Kidney (tissue), 14 donors: ENCODE results near the gene DDT. TPM values are rescaled to one million over a fixed set of nuclear protein-coding genes. Genes with fewer than 3 reads are reported as not detected.
"Not testable (repeated sequence)": the region's sequence is repeated elsewhere in the genome, so short reads cannot be mapped to it uniquely, and the experiment has no call there.

Source experiments
- DNase-seq, 5 donors: peaks; one replicate each; pipeline ENCODE4 v3.0.0-alpha.2; 2013 to 2020
- FAIRE-seq: peaks from 2 replicates; lab custom pipeline; 2012; peaks lifted over from hg19 to GRCh38; lab: Jason Lieb, UNC
- H3K27ac ChIP-seq, 2 donors: one replicate each; pipeline ENCODE4 v1.7.0; 2013; ENCODE audit warnings: low read depth in 2 of 2, low read length in 2 of 2, inconsistent platforms in 1 of 2
- H3K27me3 ChIP-seq: one replicate; pipeline ENCODE4 v1.7.1; 2013; ENCODE audit warnings: low read length, inconsistent platforms; ENCODE audit not compliant: control insufficient read depth, insufficient read depth
- H3K36me3 ChIP-seq, 3 donors: one replicate each; pipeline versions ENCODE4 v1.7.0 to v1.7.1; 2013; ENCODE audit warnings: low read length in 3 of 3, control low read depth in 1 of 3, inconsistent platforms in 1 of 3; ENCODE audit not compliant: insufficient read depth in 3 of 3, control insufficient read depth in 2 of 3
- H3K4me1 ChIP-seq, 3 donors: one replicate each; pipeline versions ENCODE4 v1.7.0 to v1.7.1; 2013; ENCODE audit warnings: low read length in 3 of 3, inconsistent platforms in 1 of 3, low read depth in 1 of 3; ENCODE audit not compliant: control insufficient read depth in 2 of 3, insufficient read depth in 2 of 3
- H3K4me3 ChIP-seq, 3 donors: one replicate each; pipeline versions ENCODE4 v1.7.0 to v1.8.1; 2013; ENCODE audit warnings: low read length in 3 of 3, control low read depth in 1 of 3, inconsistent platforms in 1 of 3
- H3K9ac ChIP-seq, 3 donors: one replicate each; pipeline versions ENCODE4 v1.7.0 to v1.7.1; 2013; ENCODE audit warnings: low read length in 3 of 3, control low read depth in 1 of 3, inconsistent platforms in 1 of 3
- H3K9me3 ChIP-seq, 3 donors: one replicate each; pipeline versions ENCODE4 v1.7.0 to v1.7.1; 2013; ENCODE audit warnings: low read length in 3 of 3, control low read depth in 1 of 3, inconsistent platforms in 1 of 3; ENCODE audit not compliant: control insufficient read depth in 2 of 3, insufficient read depth in 1 of 3
- intact Hi-C: fragments of 100-400 bp; cut with DNase I; formaldehyde crosslinking; loops from one replicate; pipeline ENCODE4 v1.11.1; 2022
- polyA plus RNA-seq: library from polyadenylated mRNA; stranded (reverse); fragments of 350-450 nt; fragmentation: Illumina TruSeq; extraction: RNeasy Lipid Tissue Mini Kit (QIAGEN cat#74804); gene quantifications from one replicate; pipeline ENCODE4 v1.2.3, GENCODE V29; 2014; ENCODE audit warnings: low read depth, low replicate concordance; ENCODE audit not compliant: insufficient read depth
- total RNA-seq: library from RNA; stranded (reverse); fragmentation: NEBNext Ultra II Directional; extraction: Animal tissue kit (Norgen Biotek cat#: 25700); gene quantifications from one replicate; pipeline ENCODE4 v1.2.1, GENCODE V29; 2021
- TF ChIP-seq, protein P1 (sequence below): IDR thresholded peaks from 3 replicates; pipeline ENCODE4 v1.5.1; 2012; ENCODE audit warnings: mild to moderate bottlenecking, moderate library complexity, borderline replicate concordance; ENCODE audit not compliant: insufficient read depth; ENCODE audit errors: extremely low read depth
- donor health status: control.
- donor health status: control.
- donor health status: control.
- donor health status: control.
- donor health status: control.
- donor health status: DM: yes; HTN: yes; CAD: no.
- donor health status: Normal renal cell carcinoma (clear cell type).

Gene DDT
- total and polyA plus RNA-seq, 2 donors from 2014 or later = 97.4 to 448 TPM

DNA sequence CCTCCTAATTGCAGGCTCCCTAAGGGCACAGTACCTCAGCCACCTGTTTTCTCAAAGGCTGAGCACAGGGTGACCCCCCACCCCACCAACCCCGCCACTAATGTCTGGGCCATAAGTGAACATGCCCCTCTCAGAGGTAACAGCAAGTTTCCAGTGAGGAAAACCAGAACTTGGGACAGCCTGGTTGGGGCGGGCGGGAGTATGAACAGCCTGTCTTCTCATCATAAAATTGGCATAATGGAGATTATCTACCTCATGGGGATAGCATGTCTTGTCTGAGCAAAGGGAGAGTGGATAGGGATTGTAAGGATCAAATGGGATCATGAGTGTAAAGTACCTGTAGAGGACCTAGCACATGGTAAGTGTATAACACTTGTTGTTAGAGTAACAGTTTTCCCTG lies 2.3 kb downstream of the DDT start:
- intact Hi-C loops, H3K9ac ChIP-seq, H3K4me3 ChIP-seq, FAIRE-seq, DNase-seq, H3K27me3 ChIP-seq, H3K27ac ChIP-seq, H3K9me3 ChIP-seq: not testable (repeated sequence)
- peaks cover 0 to 12% (median 0%) of the 10 kb centered on the region in 3 donors for H3K4me1 ChIP-seq
- H3K36me3 ChIP-seq = peaks cover 0 to 14% (median 7%) of the 10 kb centered on the region in 3 donors

DNA sequence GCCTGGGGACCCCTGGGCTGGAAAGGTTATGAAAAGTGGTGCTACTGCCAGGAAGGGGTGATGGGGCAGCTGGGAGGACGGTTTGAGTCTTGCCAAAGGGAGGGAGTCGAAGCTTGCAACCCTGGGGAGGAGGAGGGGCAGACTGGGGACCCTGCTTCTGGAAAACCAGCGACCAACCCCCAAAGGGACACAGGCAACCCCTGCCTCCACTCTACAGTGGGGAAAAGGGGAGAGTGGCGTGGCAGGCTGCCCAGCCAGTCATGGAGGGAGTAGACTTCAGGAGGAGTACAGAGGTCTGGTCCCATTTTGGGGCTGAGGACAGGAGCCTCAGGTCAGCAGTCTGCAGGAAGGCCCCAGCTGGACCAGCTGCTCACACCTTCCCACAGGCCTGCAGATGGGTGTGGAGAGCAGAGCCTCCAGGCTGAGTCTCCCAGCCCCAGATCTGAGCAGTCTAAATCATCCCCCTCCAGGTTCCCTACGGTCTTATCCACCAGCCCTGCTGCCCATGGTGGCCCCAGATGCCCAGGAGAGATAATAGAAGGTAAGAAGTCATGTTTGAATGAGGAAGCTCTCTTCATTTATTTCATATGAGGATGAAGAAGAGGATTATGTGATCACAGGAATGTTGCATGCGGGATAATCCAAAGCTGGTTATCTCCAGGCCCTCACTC lies 3.3 kb downstream of the DDT start:
- TF ChIP-seq, protein P1, sequence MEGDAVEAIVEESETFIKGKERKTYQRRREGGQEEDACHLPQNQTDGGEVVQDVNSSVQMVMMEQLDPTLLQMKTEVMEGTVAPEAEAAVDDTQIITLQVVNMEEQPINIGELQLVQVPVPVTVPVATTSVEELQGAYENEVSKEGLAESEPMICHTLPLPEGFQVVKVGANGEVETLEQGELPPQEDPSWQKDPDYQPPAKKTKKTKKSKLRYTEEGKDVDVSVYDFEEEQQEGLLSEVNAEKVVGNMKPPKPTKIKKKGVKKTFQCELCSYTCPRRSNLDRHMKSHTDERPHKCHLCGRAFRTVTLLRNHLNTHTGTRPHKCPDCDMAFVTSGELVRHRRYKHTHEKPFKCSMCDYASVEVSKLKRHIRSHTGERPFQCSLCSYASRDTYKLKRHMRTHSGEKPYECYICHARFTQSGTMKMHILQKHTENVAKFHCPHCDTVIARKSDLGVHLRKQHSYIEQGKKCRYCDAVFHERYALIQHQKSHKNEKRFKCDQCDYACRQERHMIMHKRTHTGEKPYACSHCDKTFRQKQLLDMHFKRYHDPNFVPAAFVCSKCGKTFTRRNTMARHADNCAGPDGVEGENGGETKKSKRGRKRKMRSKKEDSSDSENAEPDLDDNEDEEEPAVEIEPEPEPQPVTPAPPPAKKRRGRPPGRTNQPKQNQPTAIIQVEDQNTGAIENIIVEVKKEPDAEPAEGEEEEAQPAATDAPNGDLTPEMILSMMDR = no peak
- no peak overlapping the region for H3K9ac ChIP-seq
- peaks cover 0 to 14% (median 7%) of the 10 kb centered on the region in 3 donors for H3K36me3 ChIP-seq
- no peaks in the 10 kb centered on the region for H3K9me3 ChIP-seq
- H3K4me1 ChIP-seq = peaks cover 0 to 12% (median 0%) of the 10 kb centered on the region in 3 donors
- H3K27me3 ChIP-seq = no peaks in the 10 kb centered on the region
- DNase-seq (peak in 1 of 5 donors; percentile 37), FAIRE-seq (no peak)
- no peak overlapping the region for H3K27ac ChIP-seq
- H3K4me3 ChIP-seq = no peak overlapping the region
- intact Hi-C loops = no loop called here

DNA sequence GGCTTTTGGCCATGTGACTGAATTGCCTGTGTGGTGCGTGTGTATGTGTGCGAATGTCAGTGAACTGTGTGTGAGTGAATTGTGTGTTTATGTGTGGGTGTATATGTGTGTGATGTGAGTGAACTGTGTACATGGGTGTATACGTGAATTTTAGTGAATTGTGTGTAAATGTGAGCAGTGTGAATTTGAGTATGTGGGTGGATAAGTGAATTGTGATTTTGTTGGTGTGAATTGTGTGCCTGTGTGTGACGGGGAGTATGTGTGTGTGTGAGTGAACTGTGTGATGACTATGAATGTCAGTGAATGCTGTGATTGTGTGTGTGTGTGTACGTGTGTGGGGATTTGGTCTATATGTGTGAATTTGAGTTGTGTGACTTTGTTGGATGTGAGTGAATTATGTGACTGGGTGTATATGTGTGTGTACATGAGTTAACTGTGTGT lies 4.0 kb downstream of the DDT start:
- FAIRE-seq (no peak), DNase-seq (no peak)
- H3K36me3 ChIP-seq = peaks cover 0 to 14% (median 7%) of the 10 kb centered on the region in 3 donors
- intact Hi-C loops = no loop called here
- H3K9me3 ChIP-seq = no peaks in the 10 kb centered on the region
- H3K4me3 ChIP-seq = no peak overlapping the region
- H3K27ac ChIP-seq = no peak overlapping the region
- no peak overlapping the region for H3K9ac ChIP-seq
- no peaks in the 10 kb centered on the region for H3K27me3 ChIP-seq
- TF ChIP-seq, protein P1 = no peak
- peaks cover 0 to 12% (median 0%) of the 10 kb centered on the region in 3 donors for H3K4me1 ChIP-seq

DNA sequence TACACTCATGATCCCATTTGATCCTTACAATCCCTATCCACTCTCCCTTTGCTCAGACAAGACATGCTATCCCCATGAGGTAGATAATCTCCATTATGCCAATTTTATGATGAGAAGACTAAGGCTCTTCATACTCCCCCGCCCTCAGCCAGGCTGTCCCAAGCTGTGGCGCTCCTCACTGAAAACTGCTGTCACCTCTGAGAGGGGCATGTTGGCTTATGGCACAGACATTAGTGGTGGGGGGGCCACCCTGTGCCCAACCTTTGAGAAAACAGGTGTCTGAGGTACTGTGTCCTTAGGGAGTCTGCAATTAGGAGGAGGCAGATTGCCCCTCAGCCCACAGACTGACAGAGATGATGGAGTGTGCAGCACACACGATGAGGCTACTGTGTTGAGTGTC lies 5.2 kb downstream of the DDT start:
- H3K9ac ChIP-seq = no peak overlapping the region
- no peak overlapping the region for H3K4me3 ChIP-seq
- peaks cover 0 to 12% (median 0%) of the 10 kb centered on the region in 3 donors for H3K4me1 ChIP-seq
- H3K9me3 ChIP-seq = no peaks in the 10 kb centered on the region
- FAIRE-seq = no peak
- H3K27me3 ChIP-seq = no peaks in the 10 kb centered on the region
- H3K36me3 ChIP-seq = peaks cover 0 to 14% (median 7%) of the 10 kb centered on the region in 3 donors
- H3K27ac ChIP-seq = no peak overlapping the region
- DNase-seq = peak in 1 of 5 donors; percentile 29
- TF ChIP-seq, protein P1 = no peak
- intact Hi-C loops = no loop called here

DNA sequence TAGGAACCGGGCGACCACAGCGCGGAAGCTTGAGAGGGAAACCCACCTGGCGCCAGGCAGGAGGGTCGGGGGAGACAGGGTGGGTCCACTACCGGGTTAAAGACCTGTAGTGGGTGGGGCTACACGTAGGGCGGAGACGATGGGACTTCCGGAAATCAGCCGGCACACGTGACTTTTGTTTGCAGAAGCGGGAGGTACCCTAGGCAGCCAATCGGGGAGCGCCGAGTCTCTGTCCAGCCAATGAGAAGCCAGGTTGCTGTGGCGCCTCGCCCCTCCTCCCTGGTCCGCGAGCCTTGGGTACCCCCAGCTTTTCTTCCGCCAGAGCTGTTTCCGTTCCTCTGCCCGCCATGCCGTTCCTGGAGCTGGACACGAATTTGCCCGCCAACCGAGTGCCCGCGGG lies 7.7 kb downstream of the DDT start, which contains the start of gene DDTL:
Gene DDTL (plus strand): TSS at position 321 of the 400 bp plus-strand sequence. CDS start 27 bp downstream, at position 348.
- H3K36me3 ChIP-seq = peaks cover 0 to 12% (median 7%) of the 10 kb centered on the region in 3 donors
- H3K9ac ChIP-seq, H3K9me3 ChIP-seq, H3K27me3 ChIP-seq, intact Hi-C loops, H3K27ac ChIP-seq, DNase-seq, H3K4me3 ChIP-seq: not testable (repeated sequence)
- peak; percentile 99 for FAIRE-seq
- peaks cover 0 to 12% (median 0%) of the 10 kb centered on the region in 3 donors for H3K4me1 ChIP-seq

DNA sequence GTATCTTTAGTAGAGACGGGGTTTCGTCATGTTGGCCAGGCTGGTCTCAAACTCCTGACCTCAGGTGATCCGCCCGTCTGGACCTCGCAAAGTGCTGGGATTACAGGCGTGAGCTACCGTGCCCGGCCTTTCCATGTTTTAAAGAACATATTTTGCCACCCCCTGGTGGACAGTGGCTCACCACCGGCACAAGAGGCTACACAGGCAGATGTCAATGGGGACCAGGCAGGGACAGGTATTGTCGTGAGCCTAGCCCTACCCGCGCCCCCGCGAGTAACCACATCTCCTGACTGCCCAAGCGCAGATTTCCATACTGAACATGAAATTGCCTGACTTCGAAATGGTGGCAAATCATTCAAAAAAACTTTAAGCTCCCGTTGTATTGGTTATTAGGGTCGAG lies 8.1 kb downstream of the DDT start:
- FAIRE-seq, DNase-seq, H3K4me3 ChIP-seq, H3K9me3 ChIP-seq, H3K27me3 ChIP-seq, H3K27ac ChIP-seq, H3K9ac ChIP-seq, intact Hi-C loops: not testable (repeated sequence)
- H3K36me3 ChIP-seq = peaks cover 0 to 10% (median 7%) of the 10 kb centered on the region in 3 donors
- H3K4me1 ChIP-seq = peaks cover 0 to 12% (median 0%) of the 10 kb centered on the region in 3 donors
